GM23338 (cell line): ENCODE results near the gene WWOX.

ENCODE experiments used
- CREB1 ChIP-seq: fragments of 250-450 bp; sonication (Bioruptor Pico); IDR thresholded peaks from 2 replicates; pipeline ENCODE4 v1.5.0; 2020; ENCODE audit warnings: low read depth, mild to moderate bottlenecking, moderate library complexity
- CTCF ChIP-seq, 2 experiments: fragments of 200-600 bp in 1 of 2; sonication (generic) in 1 of 2; conservative IDR thresholded peaks; 2 replicates each; pipeline versions ENCODE4 v1.5.1 to v1.6.1; 2016 to 2017; ENCODE audit warnings: antibody characterized with exemption in 2 of 2, low read depth in 2 of 2, mild to moderate bottlenecking in 2 of 2, moderate library complexity in 1 of 2
- ETS1 ChIP-seq: IDR thresholded peaks from 2 replicates; pipeline ENCODE4 v1.6.1; 2016; ENCODE audit warnings: antibody characterized with exemption
- EZH2 ChIP-seq: fragments of 200-600 bp; sonication (generic); IDR thresholded peaks from one replicate; pipeline ENCODE4 v1.8.0; 2017; ENCODE audit warnings: antibody characterized with exemption, mild to moderate bottlenecking, low read depth; ENCODE audit not compliant: unreplicated experiment
- EZH2phosphoT487 ChIP-seq: fragments of 200-600 bp; sonication (generic); IDR thresholded peaks from one replicate; pipeline ENCODE4 v1.8.1; 2018; ENCODE audit warnings: antibody characterized with exemption; ENCODE audit not compliant: unreplicated experiment
- JUNB ChIP-seq: IDR thresholded peaks from one replicate; pipeline ENCODE4 v1.6.1; 2016; ENCODE audit warnings: antibody characterized with exemption; ENCODE audit not compliant: unreplicated experiment
- NANOG ChIP-seq: IDR thresholded peaks from 2 replicates; pipeline ENCODE4 v1.6.1; 2016; ENCODE audit warnings: antibody characterized with exemption, borderline replicate concordance
- POLR2AphosphoS5 ChIP-seq: IDR thresholded peaks from 2 replicates; pipeline ENCODE4 v1.6.1; 2016; ENCODE audit warnings: antibody characterized with exemption, low read depth
- REST ChIP-seq: IDR thresholded peaks from one replicate; pipeline ENCODE4 v1.6.1; 2018; ENCODE audit warnings: antibody characterized with exemption; ENCODE audit not compliant: unreplicated experiment
- STAT1 ChIP-seq: IDR thresholded peaks from one replicate; pipeline ENCODE4 v1.6.1; 2016; ENCODE audit warnings: antibody characterized with exemption; ENCODE audit not compliant: unreplicated experiment
- ZNF114 ChIP-seq: fragments of 250-450 bp; sonication (Bioruptor Pico); IDR thresholded peaks from 2 replicates; pipeline ENCODE4 v1.5.0; 2020; ENCODE audit warnings: mild to moderate bottlenecking, moderate library complexity
- ZNF331 ChIP-seq: fragments of 250-450 bp; sonication (Bioruptor Pico); IDR thresholded peaks from 2 replicates; pipeline ENCODE4 v1.5.0; 2020; ENCODE audit warnings: low read depth, mild to moderate bottlenecking, moderate library complexity
- ZNF462 ChIP-seq: fragments of 250-450 bp; sonication (Bioruptor Pico); IDR thresholded peaks from 2 replicates; pipeline ENCODE4 v1.5.0; 2020; ENCODE audit warnings: mild to moderate bottlenecking, moderate library complexity

GRCh38 chr16:78094166-78094565 is 5.3 kb upstream of the WWOX start:
- TF ChIP-seq CTCF (conservative IDR thresholded peaks at IDR 0.05; ENCODE audit: low read depth in 2 of 2) (peak; percentile 32 to 53), EZH2 (no peak), EZH2phosphoT487 (no peak), REST (no peak), NANOG (no peak), POLR2AphosphoS5 (no peak), JUNB (no peak), ZNF114 (CRISPR knock-in tag) (no peak), ETS1 (no peak), CREB1 (CRISPR knock-in tag) (no peak), STAT1 (no peak), ZNF331 (CRISPR knock-in tag) (no peak), ZNF462 (CRISPR knock-in tag) (no peak)
